ENCODE results near the gene CDA. TPM values are rescaled to one million over a fixed set of nuclear protein-coding genes. Genes with fewer than 3 reads are reported as not detected.

CDA gene
- total and polyA plus RNA-seq, 2 of the 8 experiments (the other 6 are each of a cell fraction or from before 2014, with no cell fraction given) = 4.4 to 11.3 TPM

- TF ChIP-seq, protein P1, sequence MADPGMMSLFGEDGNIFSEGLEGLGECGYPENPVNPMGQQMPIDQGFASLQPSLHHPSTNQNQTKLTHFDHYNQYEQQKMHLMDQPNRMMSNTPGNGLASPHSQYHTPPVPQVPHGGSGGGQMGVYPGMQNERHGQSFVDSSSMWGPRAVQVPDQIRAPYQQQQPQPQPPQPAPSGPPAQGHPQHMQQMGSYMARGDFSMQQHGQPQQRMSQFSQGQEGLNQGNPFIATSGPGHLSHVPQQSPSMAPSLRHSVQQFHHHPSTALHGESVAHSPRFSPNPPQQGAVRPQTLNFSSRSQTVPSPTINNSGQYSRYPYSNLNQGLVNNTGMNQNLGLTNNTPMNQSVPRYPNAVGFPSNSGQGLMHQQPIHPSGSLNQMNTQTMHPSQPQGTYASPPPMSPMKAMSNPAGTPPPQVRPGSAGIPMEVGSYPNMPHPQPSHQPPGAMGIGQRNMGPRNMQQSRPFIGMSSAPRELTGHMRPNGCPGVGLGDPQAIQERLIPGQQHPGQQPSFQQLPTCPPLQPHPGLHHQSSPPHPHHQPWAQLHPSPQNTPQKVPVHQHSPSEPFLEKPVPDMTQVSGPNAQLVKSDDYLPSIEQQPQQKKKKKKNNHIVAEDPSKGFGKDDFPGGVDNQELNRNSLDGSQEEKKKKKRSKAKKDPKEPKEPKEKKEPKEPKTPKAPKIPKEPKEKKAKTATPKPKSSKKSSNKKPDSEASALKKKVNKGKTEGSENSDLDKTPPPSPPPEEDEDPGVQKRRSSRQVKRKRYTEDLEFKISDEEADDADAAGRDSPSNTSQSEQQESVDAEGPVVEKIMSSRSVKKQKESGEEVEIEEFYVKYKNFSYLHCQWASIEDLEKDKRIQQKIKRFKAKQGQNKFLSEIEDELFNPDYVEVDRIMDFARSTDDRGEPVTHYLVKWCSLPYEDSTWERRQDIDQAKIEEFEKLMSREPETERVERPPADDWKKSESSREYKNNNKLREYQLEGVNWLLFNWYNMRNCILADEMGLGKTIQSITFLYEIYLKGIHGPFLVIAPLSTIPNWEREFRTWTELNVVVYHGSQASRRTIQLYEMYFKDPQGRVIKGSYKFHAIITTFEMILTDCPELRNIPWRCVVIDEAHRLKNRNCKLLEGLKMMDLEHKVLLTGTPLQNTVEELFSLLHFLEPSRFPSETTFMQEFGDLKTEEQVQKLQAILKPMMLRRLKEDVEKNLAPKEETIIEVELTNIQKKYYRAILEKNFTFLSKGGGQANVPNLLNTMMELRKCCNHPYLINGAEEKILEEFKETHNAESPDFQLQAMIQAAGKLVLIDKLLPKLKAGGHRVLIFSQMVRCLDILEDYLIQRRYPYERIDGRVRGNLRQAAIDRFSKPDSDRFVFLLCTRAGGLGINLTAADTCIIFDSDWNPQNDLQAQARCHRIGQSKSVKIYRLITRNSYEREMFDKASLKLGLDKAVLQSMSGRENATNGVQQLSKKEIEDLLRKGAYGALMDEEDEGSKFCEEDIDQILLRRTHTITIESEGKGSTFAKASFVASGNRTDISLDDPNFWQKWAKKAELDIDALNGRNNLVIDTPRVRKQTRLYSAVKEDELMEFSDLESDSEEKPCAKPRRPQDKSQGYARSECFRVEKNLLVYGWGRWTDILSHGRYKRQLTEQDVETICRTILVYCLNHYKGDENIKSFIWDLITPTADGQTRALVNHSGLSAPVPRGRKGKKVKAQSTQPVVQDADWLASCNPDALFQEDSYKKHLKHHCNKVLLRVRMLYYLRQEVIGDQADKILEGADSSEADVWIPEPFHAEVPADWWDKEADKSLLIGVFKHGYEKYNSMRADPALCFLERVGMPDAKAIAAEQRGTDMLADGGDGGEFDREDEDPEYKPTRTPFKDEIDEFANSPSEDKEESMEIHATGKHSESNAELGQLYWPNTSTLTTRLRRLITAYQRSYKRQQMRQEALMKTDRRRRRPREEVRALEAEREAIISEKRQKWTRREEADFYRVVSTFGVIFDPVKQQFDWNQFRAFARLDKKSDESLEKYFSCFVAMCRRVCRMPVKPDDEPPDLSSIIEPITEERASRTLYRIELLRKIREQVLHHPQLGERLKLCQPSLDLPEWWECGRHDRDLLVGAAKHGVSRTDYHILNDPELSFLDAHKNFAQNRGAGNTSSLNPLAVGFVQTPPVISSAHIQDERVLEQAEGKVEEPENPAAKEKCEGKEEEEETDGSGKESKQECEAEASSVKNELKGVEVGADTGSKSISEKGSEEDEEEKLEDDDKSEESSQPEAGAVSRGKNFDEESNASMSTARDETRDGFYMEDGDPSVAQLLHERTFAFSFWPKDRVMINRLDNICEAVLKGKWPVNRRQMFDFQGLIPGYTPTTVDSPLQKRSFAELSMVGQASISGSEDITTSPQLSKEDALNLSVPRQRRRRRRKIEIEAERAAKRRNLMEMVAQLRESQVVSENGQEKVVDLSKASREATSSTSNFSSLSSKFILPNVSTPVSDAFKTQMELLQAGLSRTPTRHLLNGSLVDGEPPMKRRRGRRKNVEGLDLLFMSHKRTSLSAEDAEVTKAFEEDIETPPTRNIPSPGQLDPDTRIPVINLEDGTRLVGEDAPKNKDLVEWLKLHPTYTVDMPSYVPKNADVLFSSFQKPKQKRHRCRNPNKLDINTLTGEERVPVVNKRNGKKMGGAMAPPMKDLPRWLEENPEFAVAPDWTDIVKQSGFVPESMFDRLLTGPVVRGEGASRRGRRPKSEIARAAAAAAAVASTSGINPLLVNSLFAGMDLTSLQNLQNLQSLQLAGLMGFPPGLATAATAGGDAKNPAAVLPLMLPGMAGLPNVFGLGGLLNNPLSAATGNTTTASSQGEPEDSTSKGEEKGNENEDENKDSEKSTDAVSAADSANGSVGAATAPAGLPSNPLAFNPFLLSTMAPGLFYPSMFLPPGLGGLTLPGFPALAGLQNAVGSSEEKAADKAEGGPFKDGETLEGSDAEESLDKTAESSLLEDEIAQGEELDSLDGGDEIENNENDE (IDR thresholded peaks at IDR 0.05; ENCODE audit: insufficient replicate concordance, low read length) = no peak
- TF ChIP-seq EZH2 (IDR thresholded peaks at IDR 0.05; ENCODE audit: low read depth, low read length, severe bottlenecking) (no peak), EGR1 (IDR thresholded peaks at IDR 0.05; ENCODE audit: borderline replicate concordance, low read depth, low read length) (no peak), CHD1 (IDR thresholded peaks at IDR 0.05; ENCODE audit: low read depth, low read length) (no peak)
Observed at GRCh38 chr1:20540281-20540680, 48.6 kb upstream of the CDA start (continued).

Measured in H1 (cell line).